Fibroblast of villous mesenchyme (primary cell): ENCODE measurements around the gene PLXNA2. TPM values are rescaled to one million over a fixed set of nuclear protein-coding genes. Genes with fewer than 3 reads are reported as not detected.

Source experiments
- DNase-seq: peaks from one replicate; pipeline ENCODE4 v3.0.0-alpha.2; 2010; ENCODE audit warnings: low read depth
- H3K4me3 ChIP-seq: 2 replicates; pipeline ENCODE4 v1.5.1; 2011; ENCODE audit warnings: low read depth, mild to moderate bottlenecking, low read length
- total RNA-seq: library from RNA; depleted of rRNA; stranded (reverse); fragments of >200 nt; gene quantifications from 2 replicates; pipeline ENCODE4 v1.2.3, GENCODE V29; 2012
- TF ChIP-seq, protein P1 (sequence below): IDR thresholded peaks from 2 replicates; pipeline ENCODE4 v1.5.1; 2012; ENCODE audit warnings: low read depth, mild to moderate bottlenecking, low read length; ENCODE audit not compliant: insufficient read depth

The PLXNA2 gene
- total RNA-seq, 1 donor: 0.86 TPM

DNA sequence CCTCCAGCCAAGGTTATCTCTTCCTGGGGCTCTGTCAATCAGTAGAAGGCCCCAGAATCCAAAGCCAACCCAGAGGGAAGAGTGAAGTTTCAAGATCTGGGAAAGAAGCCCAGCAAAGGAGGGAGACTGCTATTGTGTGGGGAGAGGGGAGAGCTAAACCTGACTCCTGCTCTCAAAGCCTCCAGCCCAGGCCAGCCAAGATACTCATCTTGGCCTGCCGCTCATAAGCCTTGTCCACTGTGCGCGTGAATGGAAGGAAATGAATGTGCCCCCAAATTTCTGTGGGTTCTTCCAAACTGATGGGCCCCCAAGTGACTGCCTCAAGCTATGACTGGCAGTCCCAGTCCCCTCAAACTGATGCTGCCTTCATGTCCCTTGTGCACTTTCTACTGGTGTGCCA, 2.0 kb downstream of the PLXNA2 start:
- no peak for DNase-seq
- TF ChIP-seq, protein P1, sequence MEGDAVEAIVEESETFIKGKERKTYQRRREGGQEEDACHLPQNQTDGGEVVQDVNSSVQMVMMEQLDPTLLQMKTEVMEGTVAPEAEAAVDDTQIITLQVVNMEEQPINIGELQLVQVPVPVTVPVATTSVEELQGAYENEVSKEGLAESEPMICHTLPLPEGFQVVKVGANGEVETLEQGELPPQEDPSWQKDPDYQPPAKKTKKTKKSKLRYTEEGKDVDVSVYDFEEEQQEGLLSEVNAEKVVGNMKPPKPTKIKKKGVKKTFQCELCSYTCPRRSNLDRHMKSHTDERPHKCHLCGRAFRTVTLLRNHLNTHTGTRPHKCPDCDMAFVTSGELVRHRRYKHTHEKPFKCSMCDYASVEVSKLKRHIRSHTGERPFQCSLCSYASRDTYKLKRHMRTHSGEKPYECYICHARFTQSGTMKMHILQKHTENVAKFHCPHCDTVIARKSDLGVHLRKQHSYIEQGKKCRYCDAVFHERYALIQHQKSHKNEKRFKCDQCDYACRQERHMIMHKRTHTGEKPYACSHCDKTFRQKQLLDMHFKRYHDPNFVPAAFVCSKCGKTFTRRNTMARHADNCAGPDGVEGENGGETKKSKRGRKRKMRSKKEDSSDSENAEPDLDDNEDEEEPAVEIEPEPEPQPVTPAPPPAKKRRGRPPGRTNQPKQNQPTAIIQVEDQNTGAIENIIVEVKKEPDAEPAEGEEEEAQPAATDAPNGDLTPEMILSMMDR: no peak
- H3K4me3 ChIP-seq: no peak overlapping the region

DNA sequence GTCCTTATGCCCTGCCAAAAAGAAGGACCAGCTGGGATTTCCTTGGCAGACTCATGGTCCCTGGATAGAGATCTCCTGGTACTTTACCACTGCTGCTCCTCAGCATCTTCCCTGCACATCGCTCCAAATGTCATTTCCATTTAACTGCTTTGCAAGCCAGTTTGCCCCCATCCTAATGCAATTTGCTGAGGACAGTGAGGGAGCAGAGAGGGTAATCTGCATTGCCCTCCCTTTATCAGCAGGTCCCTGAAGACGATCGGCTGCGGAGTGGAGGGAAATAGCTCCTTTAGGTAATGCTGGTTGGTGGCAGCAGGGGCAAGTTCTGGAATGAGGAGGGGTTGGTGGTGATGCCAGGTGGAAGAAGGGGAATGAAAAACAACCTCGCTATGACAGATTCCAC, 2.7 kb downstream of the PLXNA2 start:
- no peak for DNase-seq
- H3K4me3 ChIP-seq: no peak overlapping the region
- TF ChIP-seq, protein P1: no peak

DNA sequence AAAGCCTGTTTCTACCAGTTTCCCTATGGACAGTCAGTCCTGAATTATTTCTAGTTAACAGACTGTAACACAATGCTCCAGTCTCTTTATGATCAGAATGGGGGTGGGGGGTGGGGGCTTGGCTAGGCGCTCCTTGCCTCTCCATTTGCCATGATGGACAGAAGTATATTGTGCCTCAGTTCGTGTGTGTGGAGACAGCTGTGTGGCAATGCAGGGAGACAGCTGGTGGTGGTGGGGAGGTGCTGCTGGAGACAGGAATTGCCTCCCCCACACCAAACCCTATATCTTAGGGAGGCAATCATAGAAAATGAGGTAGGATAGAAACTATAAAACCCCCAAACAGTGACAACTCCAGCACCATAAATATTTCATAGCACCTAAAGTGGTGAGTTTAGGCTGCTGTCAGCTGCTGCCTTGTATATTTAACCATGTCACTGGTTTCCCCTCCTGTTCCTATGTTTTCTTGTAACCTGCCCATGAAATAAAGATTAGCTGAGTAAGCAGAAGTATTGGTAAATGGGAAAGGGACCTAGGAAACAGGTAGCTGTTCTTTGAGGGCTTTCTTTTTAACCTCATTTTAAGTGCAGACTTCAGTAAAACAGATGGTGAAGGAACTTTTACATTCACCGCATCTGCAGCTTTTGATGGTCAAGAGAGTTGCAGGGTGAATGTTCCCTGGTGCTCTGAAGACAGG, 3.4 kb downstream of the PLXNA2 start:
- no peak for DNase-seq
- no peak overlapping the region for H3K4me3 ChIP-seq
- TF ChIP-seq, protein P1: no peak

DNA sequence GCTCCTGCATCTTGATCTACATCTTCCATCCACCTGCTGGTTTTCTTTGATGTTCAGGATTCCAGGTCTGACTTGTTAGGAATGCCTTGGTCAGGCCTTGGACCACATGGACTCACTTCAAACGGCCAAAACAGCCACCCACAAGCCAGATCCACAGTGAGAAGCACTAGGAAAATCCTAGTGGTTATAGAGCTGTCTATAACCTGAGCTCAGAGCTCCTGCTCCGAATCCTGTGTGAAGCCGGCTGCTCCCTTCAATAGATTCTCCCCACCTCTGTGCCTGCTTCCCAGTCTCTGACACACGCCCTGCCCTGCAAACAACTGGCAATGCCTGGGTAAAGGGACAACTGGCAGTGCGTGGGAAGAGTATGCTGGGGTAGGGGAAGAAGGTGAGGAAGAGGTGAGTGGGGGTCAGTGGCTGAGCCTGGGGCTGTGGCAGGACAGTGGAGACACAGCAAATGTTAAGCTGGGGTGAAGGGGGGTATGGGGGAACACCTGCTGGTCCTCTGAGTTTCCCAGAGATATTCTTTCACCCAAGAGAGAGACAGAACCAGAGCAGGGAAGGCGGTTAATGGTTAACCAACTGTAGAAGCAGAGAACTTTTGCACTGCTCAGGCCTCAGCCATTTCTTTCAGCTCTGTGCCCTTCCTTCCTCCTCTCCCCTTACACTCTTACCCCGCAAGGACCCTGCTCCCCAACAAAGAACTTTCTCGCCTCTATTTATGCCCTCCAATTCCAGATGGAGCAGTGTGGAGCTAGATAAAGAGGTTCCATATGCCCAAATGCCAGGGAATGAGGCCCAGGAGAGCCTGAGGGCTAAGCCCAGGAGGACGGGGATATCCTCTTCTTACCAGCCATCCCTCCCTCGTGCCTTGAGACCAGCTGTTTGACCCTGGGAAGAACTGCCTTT, 4.5 kb downstream of the PLXNA2 start:
- no peak for DNase-seq
- TF ChIP-seq, protein P1: no peak
- no peak overlapping the region for H3K4me3 ChIP-seq

DNA sequence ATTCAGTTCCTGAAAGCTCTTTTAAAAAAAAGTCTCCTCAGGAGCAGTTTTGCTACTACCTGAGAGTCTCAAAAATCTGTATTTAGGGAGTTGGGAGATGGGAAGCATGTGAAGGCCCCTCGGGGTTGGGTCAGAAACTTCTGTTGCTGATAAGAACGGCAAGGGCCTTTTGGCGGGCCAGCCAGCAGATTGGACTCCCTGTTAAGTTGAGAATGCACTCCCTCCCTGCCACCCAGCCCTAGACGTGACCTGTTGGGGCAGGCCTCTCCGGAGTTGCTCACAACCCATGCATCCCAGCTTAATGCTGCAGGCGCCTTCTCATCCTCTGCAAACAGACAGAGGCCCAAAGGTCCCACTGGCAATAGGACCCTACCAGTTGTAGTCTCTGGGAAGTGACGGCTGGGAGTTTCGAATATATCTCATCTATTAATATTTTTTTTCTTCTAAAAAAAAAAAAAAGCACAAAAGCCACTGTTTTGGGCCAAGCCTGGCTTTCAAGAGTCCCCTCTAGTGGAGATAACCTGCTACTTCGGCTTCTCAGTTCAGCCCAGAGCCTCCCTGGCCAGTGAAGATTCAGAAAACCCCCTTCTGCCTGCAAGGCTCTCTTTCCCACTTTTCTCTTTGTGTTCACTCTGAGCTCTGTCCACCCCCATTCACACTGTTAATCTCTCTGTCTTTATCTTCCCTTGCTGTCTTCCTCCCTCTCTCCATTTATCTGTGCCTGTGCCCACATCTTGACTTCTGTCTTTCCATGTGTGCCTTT, 5.3 kb downstream of the PLXNA2 start:
- TF ChIP-seq, protein P1: peak; percentile 88
- H3K4me3 ChIP-seq: no peak overlapping the region
- DNase-seq: peak; percentile 66

DNA sequence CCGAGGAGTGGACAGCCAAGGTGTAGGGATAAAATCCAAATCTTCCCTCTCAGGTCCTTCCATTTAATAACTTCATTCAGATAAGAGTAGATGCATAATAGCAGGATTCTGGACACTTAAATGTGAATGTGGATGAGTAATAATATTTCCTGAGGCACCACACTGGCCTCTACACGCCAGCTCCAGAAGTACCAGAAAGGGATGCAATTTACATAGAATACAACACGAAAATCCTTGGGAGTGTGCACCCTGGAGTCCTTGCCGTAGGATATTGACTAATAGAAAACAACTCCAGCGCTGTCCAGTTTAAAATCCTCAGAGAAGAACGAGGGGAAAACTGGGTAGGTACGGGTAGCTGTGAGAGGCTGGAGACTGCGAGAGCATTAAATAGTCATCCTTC, 6.9 kb downstream of the PLXNA2 start:
- H3K4me3 ChIP-seq: no peak overlapping the region
- DNase-seq: no peak
- TF ChIP-seq, protein P1: no peak
